Gastroesophageal sphincter (tissue), 4 donors: ENCODE data around the gene TNIP2. TPM values are rescaled to one million over a fixed set of nuclear protein-coding genes. Genes with fewer than 3 reads are reported as not detected.

Experiments
- ATAC-seq: fragments of 150-250 bp; one replicate; pipeline ENCODE4 v1.9.1; 2016; ENCODE audit warnings: mild to moderate bottlenecking, moderate library complexity
- H3K27ac ChIP-seq, 4 donors: fragments of 200-600 bp; sonication (generic) in 3 of 4; 1 replicate in 3 of 4; 2 replicates in 1 of 4; pipeline ENCODE4 v1.5.1; 2016 to 2019
- H3K27me3 ChIP-seq: fragments of 200-600 bp; sonication (generic); one replicate; pipeline ENCODE4 v1.5.1; 2019
- H3K36me3 ChIP-seq, 2 donors: fragments of 200-600 bp; sonication (generic); one replicate each; pipeline ENCODE4 v1.5.1; 2019; ENCODE audit warnings: control low read depth in 1 of 2
- H3K4me1 ChIP-seq, 3 donors: fragments of 200-600 bp; sonication (generic); 1 replicate in 2 of 3; 2 replicates in 1 of 3; pipeline ENCODE4 v1.5.1; 2016 to 2019; ENCODE audit warnings: control low read depth in 2 of 3
- H3K4me3 ChIP-seq, 2 donors: fragments of 200-600 bp; sonication (generic); one replicate each; pipeline ENCODE4 v1.5.1; 2019; ENCODE audit warnings: mild to moderate bottlenecking in 1 of 2, moderate library complexity in 1 of 2
- H3K9me3 ChIP-seq, 3 donors: fragments of 200-600 bp; sonication (generic); one replicate each; pipeline ENCODE4 v1.5.1; 2017 to 2019; ENCODE audit warnings: control low read depth in 2 of 3
- EP300 ChIP-seq: sonication (generic); formaldehyde crosslinking; IDR thresholded peaks from one replicate; pipeline ENCODE4 v1.6.1; 2017; ENCODE audit warnings: antibody characterized with exemption, mild to moderate bottlenecking
- POLR2A ChIP-seq, 2 donors: fragments of 450-650 bp; IDR thresholded peaks; one replicate each; pipeline ENCODE4 v1.6.1; 2017; ENCODE audit warnings: antibody characterized with exemption in 2 of 2, mild to moderate bottlenecking in 2 of 2, moderate library complexity in 1 of 2
- POLR2AphosphoS5 ChIP-seq: sonication (generic); formaldehyde crosslinking; IDR thresholded peaks from one replicate; pipeline ENCODE4 v1.6.1; 2017; ENCODE audit warnings: antibody characterized with exemption
- WGBS, 2 donors: methylation state at CpG; one replicate each; pipeline ENCODE4 v1.1.5; 2018; ENCODE audit warnings: low coverage in 1 of 2; 5-methylcytosine and 5-hydroxymethylcytosine counted together
- total RNA-seq, 4 donors: library from RNA; depleted of rRNA; stranded (reverse); fragments of >200 nt; gene quantifications; one replicate each; pipeline ENCODE4 v1.1.0, GENCODE V29; 2016
- TF ChIP-seq, protein P1 (sequence below), 4 experiments: fragments of 200-600 bp in 2 of 4; fragments of 450-650 bp in 2 of 4; sonication (generic) in 1 of 4; IDR thresholded peaks; one replicate each; pipeline ENCODE4 v1.5.1; 2017 to 2019; ENCODE audit warnings: antibody characterized with exemption in 4 of 4, mild to moderate bottlenecking in 2 of 4, moderate library complexity in 2 of 4

The TNIP2 gene
- total RNA-seq, 4 donors from 2014 or later = 54.8 to 74.0 (median 70.4) TPM

DNA sequence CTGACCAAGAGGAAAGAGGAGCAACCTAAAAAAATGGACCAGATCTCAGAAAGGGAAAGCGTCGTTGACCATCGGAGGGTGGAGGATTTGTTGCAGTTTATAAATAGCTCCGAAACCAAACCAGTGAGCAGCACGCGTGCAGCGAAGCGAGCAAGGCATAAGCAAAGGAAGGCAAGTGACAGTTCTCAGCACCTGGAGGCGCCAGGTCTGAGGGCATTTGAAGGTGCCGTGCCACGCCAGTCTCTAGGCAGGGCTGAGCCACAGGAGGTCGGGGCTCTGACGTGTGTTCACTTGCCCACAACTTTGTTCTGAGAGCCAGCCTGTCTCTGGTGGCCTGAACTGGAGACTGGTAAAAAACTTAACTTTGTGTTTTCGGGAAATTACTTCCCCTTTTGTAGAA, 59.7 kb downstream of the TNIP2 start:
- WGBS, 2 donors = 86 to 90% methylated on average over 8 to 14 of the region's 14 CpGs
- no peaks in the 10 kb centered on the region for H3K27me3 ChIP-seq
- TF ChIP-seq POLR2AphosphoS5 = no peak
- no peaks in the 10 kb centered on the region for H3K4me1 ChIP-seq
- H3K4me3 ChIP-seq = no peak overlapping the region
- no peaks in the 10 kb centered on the region for H3K9me3 ChIP-seq
- H3K27ac ChIP-seq = no peak overlapping the region
- peaks cover 3 to 100% of the 10 kb centered on the region in 2 donors for H3K36me3 ChIP-seq
- no peak for ATAC-seq

DNA sequence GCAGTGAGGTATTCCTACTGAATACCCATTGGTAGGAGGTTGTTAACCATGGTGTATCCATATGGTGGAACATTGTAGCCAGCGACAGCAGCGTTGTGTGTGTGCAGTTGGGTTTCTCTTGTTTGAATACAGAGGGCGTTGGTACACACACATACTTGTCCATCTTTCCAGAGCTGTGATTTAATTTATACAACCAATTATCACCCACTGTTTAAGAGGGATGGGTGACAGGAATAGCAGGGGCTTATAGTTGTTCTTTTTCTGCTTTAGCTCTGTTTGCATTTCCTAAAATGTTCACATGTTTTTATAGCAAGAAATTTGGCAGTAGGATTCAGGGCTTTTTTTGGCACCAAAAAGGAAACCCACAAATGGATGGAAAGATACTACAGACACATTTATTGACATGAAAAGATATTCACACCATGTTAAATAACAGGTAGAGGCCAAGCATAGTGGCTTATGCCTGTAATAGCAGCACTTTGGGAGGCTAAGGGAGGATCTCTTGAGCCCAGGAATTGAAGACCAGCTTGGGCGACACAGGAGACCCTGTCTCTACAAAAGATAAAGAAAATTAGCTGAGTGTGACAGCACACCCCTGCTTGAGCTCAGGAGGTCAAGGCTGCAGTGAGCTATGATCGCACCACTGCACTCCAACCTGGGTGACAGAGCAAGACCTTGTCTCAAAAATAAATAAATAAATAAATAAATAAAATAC, 60.6 kb downstream of the TNIP2 start:
- TF ChIP-seq POLR2A (IDR thresholded peaks at IDR 0.05) (no peak), POLR2AphosphoS5 (no peak), EP300 (no peak)
- TF ChIP-seq, protein P1, sequence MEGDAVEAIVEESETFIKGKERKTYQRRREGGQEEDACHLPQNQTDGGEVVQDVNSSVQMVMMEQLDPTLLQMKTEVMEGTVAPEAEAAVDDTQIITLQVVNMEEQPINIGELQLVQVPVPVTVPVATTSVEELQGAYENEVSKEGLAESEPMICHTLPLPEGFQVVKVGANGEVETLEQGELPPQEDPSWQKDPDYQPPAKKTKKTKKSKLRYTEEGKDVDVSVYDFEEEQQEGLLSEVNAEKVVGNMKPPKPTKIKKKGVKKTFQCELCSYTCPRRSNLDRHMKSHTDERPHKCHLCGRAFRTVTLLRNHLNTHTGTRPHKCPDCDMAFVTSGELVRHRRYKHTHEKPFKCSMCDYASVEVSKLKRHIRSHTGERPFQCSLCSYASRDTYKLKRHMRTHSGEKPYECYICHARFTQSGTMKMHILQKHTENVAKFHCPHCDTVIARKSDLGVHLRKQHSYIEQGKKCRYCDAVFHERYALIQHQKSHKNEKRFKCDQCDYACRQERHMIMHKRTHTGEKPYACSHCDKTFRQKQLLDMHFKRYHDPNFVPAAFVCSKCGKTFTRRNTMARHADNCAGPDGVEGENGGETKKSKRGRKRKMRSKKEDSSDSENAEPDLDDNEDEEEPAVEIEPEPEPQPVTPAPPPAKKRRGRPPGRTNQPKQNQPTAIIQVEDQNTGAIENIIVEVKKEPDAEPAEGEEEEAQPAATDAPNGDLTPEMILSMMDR (IDR thresholded peaks at IDR 0.05) = no peak
- Histone ChIP-seq H3K36me3 (peaks cover 3 to 100% of the 10 kb centered on the region in 2 donors), H3K27ac (no peak overlapping the region), H3K9me3 (no peaks in the 10 kb centered on the region), H3K27me3 (no peaks in the 10 kb centered on the region), H3K4me1 (no peaks in the 10 kb centered on the region), H3K4me3 (no peak overlapping the region)
- 83 to 87% methylated on average over 5 of the region's 5 CpGs for WGBS, 2 donors
- no peak for ATAC-seq

DNA sequence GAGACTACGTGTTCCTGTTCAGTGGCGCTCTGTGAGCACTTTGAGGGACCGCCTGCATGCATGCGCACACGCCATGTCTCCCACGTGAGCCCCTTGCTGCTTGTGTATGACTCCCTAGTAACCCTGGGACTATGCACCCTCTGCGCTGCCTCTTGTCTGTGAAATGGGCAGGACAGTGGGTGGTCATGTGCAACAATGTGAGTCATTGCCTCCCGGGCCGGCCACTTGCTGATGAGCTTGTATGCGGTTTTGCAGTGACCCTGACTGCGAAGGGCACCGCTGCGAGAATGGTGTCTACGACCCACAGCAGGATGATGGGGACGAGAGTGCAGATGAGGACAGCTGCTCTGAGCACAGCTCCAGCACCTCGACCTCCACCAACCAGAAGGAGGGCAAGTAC, 61.4 kb downstream of the TNIP2 start:
- Histone ChIP-seq H3K4me1 (no peaks in the 10 kb centered on the region), H3K36me3 (peaks cover 3 to 100% of the 10 kb centered on the region in 2 donors), H3K27ac (no peak overlapping the region), H3K9me3 (no peaks in the 10 kb centered on the region), H3K4me3 (no peak overlapping the region), H3K27me3 (no peaks in the 10 kb centered on the region)
- no peak for TF ChIP-seq POLR2A (IDR thresholded peaks at IDR 0.05)
- WGBS, 2 donors = 90% methylated on average over 2 of the region's 16 CpGs; no CpG with 5 or more reads in 1 of the 2 donors
- no peak for ATAC-seq

DNA sequence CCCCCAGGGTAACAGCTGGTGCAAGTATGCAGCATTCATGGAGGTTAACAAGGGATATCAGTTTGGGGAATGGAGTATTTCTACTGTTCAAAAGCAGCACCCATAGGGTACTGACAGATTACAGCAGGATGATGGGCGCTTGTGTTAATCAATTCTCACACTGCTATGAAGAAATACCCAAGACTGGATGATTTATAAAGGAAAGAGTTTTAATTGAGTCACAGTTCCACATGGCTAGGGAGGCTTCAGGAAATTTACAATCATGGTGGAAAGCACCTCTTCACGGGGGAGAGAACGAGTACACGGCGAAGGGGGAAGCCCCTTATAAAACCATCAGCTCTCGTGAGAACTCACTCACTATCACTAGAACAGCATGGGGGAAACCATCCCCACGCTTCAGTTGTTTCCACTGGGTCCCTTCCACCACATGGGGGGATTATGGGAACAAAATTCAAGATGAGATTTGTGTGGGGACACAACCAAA, 64.1 kb downstream of the TNIP2 start:
- TF ChIP-seq EP300 (no peak), POLR2AphosphoS5 (no peak), POLR2A (IDR thresholded peaks at IDR 0.05) (no peak)
- TF ChIP-seq, protein P1 (IDR thresholded peaks at IDR 0.05) = no peak
- peaks cover 3 to 99% of the 10 kb centered on the region in 2 donors for H3K36me3 ChIP-seq
- 84 to 91% methylated on average over 3 to 7 of the region's 7 CpGs for WGBS, 2 donors

More for the DNA sequence above, 64.1 kb downstream of the TNIP2 start:
- H3K4me1 ChIP-seq = no peaks in the 10 kb centered on the region
- no peaks in the 10 kb centered on the region for H3K9me3 ChIP-seq
- H3K27ac ChIP-seq = no peak overlapping the region
- H3K4me3 ChIP-seq = no peak overlapping the region
- no peak for ATAC-seq
- H3K27me3 ChIP-seq = no peaks in the 10 kb centered on the region

Other genes with a start within 250 kb of the TNIP2 start
- gene FAM193A, start 219.7 kb downstream of the TNIP2 start, total RNA-seq = 10 to 100 TPM; 24.5 to 35.6 (median 30.2) TPM
- gene SH3BP2, start 36.7 kb upstream of the TNIP2 start, total RNA-seq = 10 to 100 TPM; 26.8 to 36.4 (median 29.3) TPM
- gene ADD1, start 87.5 kb upstream of the TNIP2 start, total RNA-seq = 100 to 1,000 TPM; 230 to 384 (median 297) TPM
- gene NOP14, start 207.1 kb upstream of the TNIP2 start, total RNA-seq = 10 to 100 TPM; 17.6 to 25.2 (median 20.4) TPM
- gene GRK4, start 207.2 kb upstream of the TNIP2 start, total RNA-seq = 1 to 10 TPM; 4.2 to 9.5 (median 6.2) TPM